HepG2 (cell line): ENCODE measurements around the gene CLMP. TPM values are rescaled to one million over a fixed set of nuclear protein-coding genes. Genes with fewer than 3 reads are reported as not detected.
A peak's percentile ranks its signal among the peaks of the same experiment; 100 is the strongest.

Experiments
- KAT8 ChIP-seq: IDR thresholded peaks from 2 replicates; pipeline ENCODE4 v1.6.1; 2016; ENCODE audit warnings: missing genetic modification reagents, missing compliant biosample characterization
- MED13 ChIP-seq: sonication (generic); formaldehyde crosslinking; IDR thresholded peaks from 2 replicates; pipeline ENCODE4 v1.5.0; 2020; ENCODE audit warnings: missing genetic modification reagents
- MXD4 ChIP-seq: IDR thresholded peaks from 2 replicates; pipeline ENCODE4 v1.6.1; 2016; ENCODE audit warnings: mild to moderate bottlenecking, missing biosample characterization, missing genetic modification reagents
- NR2C2 ChIP-seq: sonication (generic); formaldehyde crosslinking; IDR thresholded peaks from 2 replicates; pipeline ENCODE4 v1.4.0; 2020; ENCODE audit warnings: missing genetic modification reagents, mild to moderate bottlenecking, moderate library complexity, borderline replicate concordance
- REST ChIP-seq, 2 experiments: IDR thresholded peaks; 2 replicates each; pipeline ENCODE4 v1.6.1; 2011 to 2012; ENCODE audit warnings: low read length in 2 of 2, borderline replicate concordance in 1 of 2, low read depth in 1 of 2, mild to moderate bottlenecking in 1 of 2, moderate library complexity in 1 of 2
- RFX1 ChIP-seq: fragments of 450-650 bp; IDR thresholded peaks from 2 replicates; pipeline ENCODE4 v1.6.1; 2017
- SATB2 ChIP-seq: sonication (generic); formaldehyde crosslinking; IDR thresholded peaks from 2 replicates; pipeline ENCODE4 v1.5.0; 2020; ENCODE audit warnings: missing genetic modification reagents
- YY1 ChIP-seq: IDR thresholded peaks from 2 replicates; pipeline ENCODE4 v1.6.1; 2011; ENCODE audit warnings: low read length, low read depth, moderate library complexity, mild to moderate bottlenecking; ENCODE audit not compliant: insufficient read depth, insufficient replicate concordance
- ZC3H4 ChIP-seq: sonication (generic); formaldehyde crosslinking; IDR thresholded peaks from 2 replicates; pipeline ENCODE4 v1.4.0; 2020; ENCODE audit warnings: missing genetic modification reagents, borderline replicate concordance
- ZMAT3 ChIP-seq: sonication (generic); formaldehyde crosslinking; conservative IDR thresholded peaks from 2 replicates; pipeline ENCODE4 v1.7.0; 2021; ENCODE audit warnings: missing genetic modification reagents
- ZNF160 ChIP-seq: sonication (generic); formaldehyde crosslinking; IDR thresholded peaks from 2 replicates; pipeline ENCODE4 v1.8.0; 2022; ENCODE audit warnings: mild to moderate bottlenecking, inconsistent platforms, missing genetic modification reagents
- ZNF17 ChIP-seq: sonication (generic); formaldehyde crosslinking; IDR thresholded peaks from 2 replicates; pipeline ENCODE4 v1.5.0; 2020; ENCODE audit warnings: mild to moderate bottlenecking, missing genetic modification reagents
- ZNF275 ChIP-seq: sonication (generic); formaldehyde crosslinking; IDR thresholded peaks from 2 replicates; pipeline ENCODE4 v1.8.0; 2022; ENCODE audit warnings: missing genetic modification reagents, mild to moderate bottlenecking, inconsistent platforms, borderline replicate concordance
- ZNF382 ChIP-seq: sonication (generic); formaldehyde crosslinking; IDR thresholded peaks from 2 replicates; pipeline ENCODE4 v1.5.0; 2020; ENCODE audit warnings: missing genetic modification reagents, mild to moderate bottlenecking, borderline replicate concordance
- ZNF614 ChIP-seq: IDR thresholded peaks from 2 replicates; pipeline ENCODE4 v1.6.1; 2018; ENCODE audit warnings: missing biosample characterization, missing genetic modification reagents, inconsistent platforms, borderline replicate concordance
- polyA plus RNA-seq, 8 experiments: library from polyadenylated mRNA; depleted of rRNA in 3 of 8; stranded (reverse) in 7 of 8; unstranded in 1 of 8; fragments of >200 nt; fragmentation: Illumina TruSeq in 4 of 8; extraction: Trizol in 4 of 8; gene quantifications; 2 replicates each; pipeline versions ENCODE4 v1.2.1 to v1.2.3, GENCODE V29; 2011 to 2016; ENCODE audit warnings: low read depth in 4 of 8, missing spikeins in 1 of 8, mixed read lengths in 1 of 8; ENCODE audit not compliant: insufficient read depth in 1 of 8
- total RNA-seq, 5 experiments: library from RNA; depleted of rRNA; stranded (reverse); fragments of >200 nt; fragmentation: Illumina TruSeq; extraction: Trizol; gene quantifications; 2 replicates each; pipeline ENCODE4 v1.2.3, GENCODE V29; 2016; ENCODE audit warnings: low read depth in 1 of 5
- TF ChIP-seq, protein P1 (sequence below): sonication (generic); formaldehyde crosslinking; IDR thresholded peaks from 2 replicates; pipeline ENCODE4 v1.4.0; 2020; ENCODE audit warnings: low read depth, mild to moderate bottlenecking, missing genetic modification reagents
- TF ChIP-seq, protein P2 (sequence below): sonication (generic); formaldehyde crosslinking; IDR thresholded peaks from 2 replicates; pipeline ENCODE4 v1.8.1; 2023; ENCODE audit warnings: missing genetic modification reagents, inconsistent platforms, borderline replicate concordance

The CLMP gene
- total and polyA plus RNA-seq, 2 of the 13 experiments (the other 11 are each of a cell fraction or from before 2014, with no cell fraction given), result not detected

- TF ChIP-seq MXD4 (CRISPR knock-in tag) (no peak; the same call in 1 of the 2 replicates), ZNF614 (0 out of 2 replicates have a peak, but pooled peaks have one; percentile 20), ZMAT3 (peak; percentile 58; the same call in 1 of the 2 replicates), YY1 (peak; percentile 48), MED13 (CRISPR knock-in tag) (peak; percentile 55; the same call in 1 of the 2 replicates), RFX1 (no peak), SATB2 (CRISPR knock-in tag) (0 out of 2 replicates have a peak, but pooled peaks have one; percentile 81), NR2C2 (CRISPR knock-in tag) (peak; percentile 14; the same call in 1 of the 2 replicates), ZNF17 (CRISPR knock-in tag) (no peak), ZNF275 (CRISPR knock-in tag) (no peak), ZNF160 (peak; percentile 46), ZNF382 (CRISPR knock-in tag) (no peak), KAT8 (CRISPR knock-in tag) (peak; percentile 71; the same call in 1 of the 2 replicates), ZC3H4 (0 out of 2 replicates have a peak, but pooled peaks have one; percentile 67), REST (IDR thresholded peaks at IDR 0.05; ENCODE audit: borderline replicate concordance in 1 of 2, low read depth in 1 of 2, low read length in 2 of 2) (peak in 1 of 2 experiments; percentile 40; a peak in 1 of 4 replicates)
- TF ChIP-seq, protein P1, sequence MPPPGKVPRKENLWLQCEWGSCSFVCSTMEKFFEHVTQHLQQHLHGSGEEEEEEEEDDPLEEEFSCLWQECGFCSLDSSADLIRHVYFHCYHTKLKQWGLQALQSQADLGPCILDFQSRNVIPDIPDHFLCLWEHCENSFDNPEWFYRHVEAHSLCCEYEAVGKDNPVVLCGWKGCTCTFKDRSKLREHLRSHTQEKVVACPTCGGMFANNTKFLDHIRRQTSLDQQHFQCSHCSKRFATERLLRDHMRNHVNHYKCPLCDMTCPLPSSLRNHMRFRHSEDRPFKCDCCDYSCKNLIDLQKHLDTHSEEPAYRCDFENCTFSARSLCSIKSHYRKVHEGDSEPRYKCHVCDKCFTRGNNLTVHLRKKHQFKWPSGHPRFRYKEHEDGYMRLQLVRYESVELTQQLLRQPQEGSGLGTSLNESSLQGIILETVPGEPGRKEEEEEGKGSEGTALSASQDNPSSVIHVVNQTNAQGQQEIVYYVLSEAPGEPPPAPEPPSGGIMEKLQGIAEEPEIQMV, result 0 out of 2 replicates have a peak, but pooled peaks have one; percentile 16
- TF ChIP-seq, protein P2, sequence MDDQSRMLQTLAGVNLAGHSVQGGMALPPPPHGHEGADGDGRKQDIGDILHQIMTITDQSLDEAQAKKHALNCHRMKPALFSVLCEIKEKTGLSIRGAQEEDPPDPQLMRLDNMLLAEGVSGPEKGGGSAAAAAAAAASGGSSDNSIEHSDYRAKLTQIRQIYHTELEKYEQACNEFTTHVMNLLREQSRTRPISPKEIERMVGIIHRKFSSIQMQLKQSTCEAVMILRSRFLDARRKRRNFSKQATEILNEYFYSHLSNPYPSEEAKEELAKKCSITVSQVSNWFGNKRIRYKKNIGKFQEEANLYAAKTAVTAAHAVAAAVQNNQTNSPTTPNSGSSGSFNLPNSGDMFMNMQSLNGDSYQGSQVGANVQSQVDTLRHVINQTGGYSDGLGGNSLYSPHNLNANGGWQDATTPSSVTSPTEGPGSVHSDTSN, result peak; percentile 91
These were observed 133.5 kb downstream of the CLMP start, which contains the start of gene HSPA8 (continued) for GRCh38 chr11:123061403-123062157.
